GM12865 (cell line): ENCODE measurements around the gene TMEM170B.
A peak's percentile ranks its signal among the peaks of the same experiment; 100 is the strongest.
"Not testable (repeated sequence)": the region's sequence is repeated elsewhere in the genome, so short reads cannot be mapped to it uniquely, and the experiment has no call there.

Source experiments
- DNase-seq: peaks from one replicate; pipeline ENCODE4 v3.0.0; 2010; ENCODE audit warnings: low read depth
- H3K4me3 ChIP-seq: 2 replicates; pipeline ENCODE4 v1.5.1; 2011; ENCODE audit warnings: mild to moderate bottlenecking, low read depth, low read length, control low read depth
- TF ChIP-seq, protein P1 (sequence below): IDR thresholded peaks from 2 replicates; pipeline ENCODE4 v1.5.1; 2011; ENCODE audit warnings: low read length, control low read depth, low read depth, inconsistent platforms; ENCODE audit not compliant: insufficient read depth; ENCODE audit errors: missing control alignments

TMEM170B gene

DNA sequence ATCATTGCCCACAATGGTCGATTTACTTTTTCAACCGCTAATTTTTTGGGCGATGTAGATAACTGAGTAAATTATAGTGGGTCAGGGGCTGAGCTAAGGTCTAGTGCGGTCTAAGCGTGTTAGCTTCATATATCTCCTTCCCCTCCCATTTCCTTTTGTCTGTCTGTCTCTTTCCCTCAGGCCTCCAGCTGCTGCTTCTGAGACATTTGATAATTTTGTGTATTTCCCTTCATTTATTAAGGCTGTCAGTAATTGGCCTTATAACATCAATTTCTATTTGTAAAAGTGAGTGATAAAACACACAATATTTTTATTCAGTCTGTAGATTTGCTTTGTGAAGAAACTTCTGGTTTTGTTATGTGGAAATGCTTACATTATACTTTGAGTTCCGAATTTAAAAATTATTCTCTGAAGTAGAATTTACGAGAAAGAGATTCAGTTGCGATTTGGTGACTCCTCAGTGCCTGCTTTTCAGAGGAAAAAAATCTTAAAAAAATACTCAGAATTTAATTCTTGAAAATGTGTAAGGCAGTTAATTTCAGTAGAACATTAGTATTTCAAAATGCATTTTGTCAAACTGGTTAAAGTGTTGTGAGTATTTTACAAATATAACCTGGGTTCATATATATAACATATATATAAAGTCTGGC lies 1.4 kb downstream of the TMEM170B start:
- no peak for DNase-seq
- TF ChIP-seq, protein P1, sequence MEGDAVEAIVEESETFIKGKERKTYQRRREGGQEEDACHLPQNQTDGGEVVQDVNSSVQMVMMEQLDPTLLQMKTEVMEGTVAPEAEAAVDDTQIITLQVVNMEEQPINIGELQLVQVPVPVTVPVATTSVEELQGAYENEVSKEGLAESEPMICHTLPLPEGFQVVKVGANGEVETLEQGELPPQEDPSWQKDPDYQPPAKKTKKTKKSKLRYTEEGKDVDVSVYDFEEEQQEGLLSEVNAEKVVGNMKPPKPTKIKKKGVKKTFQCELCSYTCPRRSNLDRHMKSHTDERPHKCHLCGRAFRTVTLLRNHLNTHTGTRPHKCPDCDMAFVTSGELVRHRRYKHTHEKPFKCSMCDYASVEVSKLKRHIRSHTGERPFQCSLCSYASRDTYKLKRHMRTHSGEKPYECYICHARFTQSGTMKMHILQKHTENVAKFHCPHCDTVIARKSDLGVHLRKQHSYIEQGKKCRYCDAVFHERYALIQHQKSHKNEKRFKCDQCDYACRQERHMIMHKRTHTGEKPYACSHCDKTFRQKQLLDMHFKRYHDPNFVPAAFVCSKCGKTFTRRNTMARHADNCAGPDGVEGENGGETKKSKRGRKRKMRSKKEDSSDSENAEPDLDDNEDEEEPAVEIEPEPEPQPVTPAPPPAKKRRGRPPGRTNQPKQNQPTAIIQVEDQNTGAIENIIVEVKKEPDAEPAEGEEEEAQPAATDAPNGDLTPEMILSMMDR = no peak
- peak overlapping the region; percentile 89 for H3K4me3 ChIP-seq

DNA sequence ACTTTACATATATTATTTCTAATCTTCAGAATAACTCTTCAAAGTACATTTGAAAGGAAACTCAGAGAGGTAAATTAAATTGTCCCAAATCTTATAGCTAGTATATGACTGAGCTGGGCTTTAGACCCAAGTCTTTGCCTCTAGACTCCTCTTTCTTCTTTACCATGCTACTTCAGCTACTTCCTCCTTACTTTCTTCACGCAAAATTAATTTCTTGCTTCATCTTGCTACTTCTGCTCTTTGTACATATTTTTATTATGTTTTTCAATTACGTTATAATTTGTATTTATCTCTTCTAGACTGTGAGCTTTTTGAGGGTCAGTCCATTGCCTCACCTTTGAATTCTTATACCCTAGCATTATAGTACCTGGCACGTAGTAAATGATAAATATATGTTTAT lies 5.3 kb downstream of the TMEM170B start:
- no peak for DNase-seq
- TF ChIP-seq, protein P1 = no peak
- no peak overlapping the region for H3K4me3 ChIP-seq

DNA sequence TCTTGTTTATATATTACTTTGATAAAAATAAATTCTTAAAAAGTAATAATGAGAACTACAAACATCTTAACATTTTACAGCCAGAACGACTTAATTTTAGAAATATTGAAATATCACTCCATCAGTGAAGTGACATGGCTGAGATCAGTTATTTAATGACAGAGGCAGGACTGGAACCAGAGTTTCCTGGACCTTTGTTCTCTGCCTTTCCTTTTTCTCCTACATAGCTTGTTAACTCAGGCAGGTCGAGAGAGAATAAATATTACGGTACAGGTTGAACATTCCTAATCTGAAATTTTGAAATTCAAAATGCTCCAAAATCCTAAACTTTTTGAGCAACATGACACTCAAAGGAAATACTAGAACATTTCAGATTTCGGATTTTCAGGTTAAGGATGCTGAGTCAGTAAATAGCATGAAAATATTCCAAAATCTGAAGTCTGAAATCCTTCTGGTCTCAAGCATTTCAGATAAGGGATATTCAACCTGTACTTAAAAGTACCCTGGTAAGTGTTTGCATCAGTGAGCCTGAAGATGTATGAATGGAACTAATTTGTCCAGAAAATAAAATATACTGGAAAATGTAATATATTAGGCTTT lies 6.5 kb downstream of the TMEM170B start:
- DNase-seq = no peak
- TF ChIP-seq, protein P1 = no peak
- H3K4me3 ChIP-seq = no peak overlapping the region

DNA sequence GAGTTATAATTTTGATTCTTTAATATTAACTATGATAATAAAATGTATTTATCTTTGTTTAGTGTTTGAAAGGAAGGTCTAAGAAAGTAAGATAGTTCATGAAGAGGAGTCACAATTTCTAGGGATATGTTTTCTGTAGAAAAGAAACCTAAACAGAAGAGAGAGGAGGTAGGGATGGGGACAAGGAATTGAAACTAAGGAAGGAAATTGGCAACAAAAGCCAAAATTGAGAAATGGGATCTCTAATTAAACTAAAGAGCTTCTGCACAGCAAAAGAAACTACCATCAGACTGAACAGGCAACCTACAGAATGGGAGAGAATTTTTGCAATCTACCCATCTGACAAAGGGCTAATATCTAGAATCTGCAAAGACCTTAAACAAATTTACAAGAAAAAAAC lies 10.3 kb downstream of the TMEM170B start:
- not testable (repeated sequence) for DNase-seq, H3K4me3 ChIP-seq

DNA sequence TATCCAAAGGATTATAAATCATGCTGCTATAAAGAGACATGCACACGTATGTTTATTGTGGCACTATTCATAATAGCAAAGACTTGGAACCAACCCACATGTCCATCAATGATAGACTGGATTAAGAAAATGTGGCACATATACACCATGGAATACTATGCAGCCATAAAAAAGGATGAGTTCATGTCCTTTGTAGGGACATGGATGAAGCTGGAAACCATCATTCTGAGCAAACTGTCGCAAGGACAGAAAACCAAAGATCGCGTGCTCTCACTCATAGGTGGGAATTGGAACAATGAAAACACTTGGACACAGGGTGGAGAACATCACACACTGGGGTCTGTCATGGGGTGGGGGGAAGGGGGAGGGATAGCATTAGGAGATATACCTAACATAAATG lies 11.0 kb downstream of the TMEM170B start:
- not testable (repeated sequence) for DNase-seq, H3K4me3 ChIP-seq

DNA sequence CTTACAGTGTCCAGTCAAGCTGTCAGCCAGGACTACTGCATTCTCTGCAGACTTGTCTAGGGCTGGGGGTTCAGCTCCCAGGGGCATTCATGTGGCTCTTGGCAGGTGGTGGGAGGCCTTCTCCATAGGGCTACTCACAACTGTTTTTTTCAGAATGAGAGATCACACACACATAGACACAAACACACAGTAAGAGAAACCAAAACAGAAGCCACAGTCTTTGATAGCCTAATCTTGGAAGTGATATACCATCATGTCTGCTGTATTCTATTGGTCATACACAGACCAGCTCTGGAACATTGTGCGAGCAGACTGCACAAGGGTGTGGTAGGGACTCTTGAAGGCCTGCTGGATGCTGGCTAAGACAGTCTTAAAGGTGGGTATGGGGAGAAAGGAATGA lies 13.5 kb downstream of the TMEM170B start:
- no peak overlapping the region for H3K4me3 ChIP-seq
- TF ChIP-seq, protein P1 = no peak
- no peak for DNase-seq

DNA sequence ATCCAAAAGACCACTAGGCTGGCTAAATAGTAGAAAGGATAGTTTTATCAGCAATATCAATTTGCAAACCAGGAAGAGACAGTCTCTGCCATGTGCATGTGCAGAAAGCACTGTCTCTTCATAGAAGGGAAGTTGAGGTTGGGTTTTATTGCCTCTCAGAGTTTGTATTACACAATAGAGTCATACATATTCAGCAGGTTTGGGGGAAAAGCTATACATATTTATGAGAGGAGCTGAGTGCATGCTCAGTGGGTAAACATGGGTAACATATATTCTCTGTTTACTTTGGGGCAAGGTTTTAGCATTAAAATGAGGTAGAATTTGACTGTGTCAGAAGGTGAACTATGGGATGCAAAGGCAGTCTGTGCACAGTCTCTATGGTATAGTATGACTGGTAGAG lies 14.9 kb downstream of the TMEM170B start:
- DNase-seq = no peak
- TF ChIP-seq, protein P1 = no peak
- no peak overlapping the region for H3K4me3 ChIP-seq

DNA sequence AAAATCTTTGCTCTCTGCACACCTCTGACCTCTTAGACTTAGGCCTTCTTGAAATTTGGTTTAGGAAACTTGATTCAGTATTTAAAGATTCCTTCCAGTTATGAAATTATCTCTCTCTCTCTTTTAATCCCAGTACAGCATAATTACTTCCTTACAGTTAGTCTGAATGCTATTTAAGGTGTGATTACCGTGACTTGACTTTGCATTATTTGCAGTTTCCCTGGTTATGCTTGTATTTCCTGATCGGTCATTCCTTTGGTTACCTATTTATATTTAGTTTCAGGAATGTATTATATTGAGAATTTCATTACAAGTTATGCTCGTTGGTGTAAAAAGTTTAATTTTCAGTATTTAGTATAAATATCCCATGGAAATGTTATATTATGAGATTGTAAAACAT lies 16.3 kb downstream of the TMEM170B start:
- DNase-seq = no peak
- TF ChIP-seq, protein P1 = no peak
- no peak overlapping the region for H3K4me3 ChIP-seq
